Smooth muscle cell (in vitro differentiated cells): ENCODE results near the gene PRKG1. TPM values are rescaled to one million over a fixed set of nuclear protein-coding genes. Genes with fewer than 3 reads are reported as not detected.

ENCODE experiments used
- DNase-seq: peaks from one replicate; lab custom pipeline; 2025; ENCODE audit not compliant: unreplicated experiment; lab: John Stamatoyannopoulos, UW
- H2AFZ ChIP-seq: fragments of 200-600 bp; sonication (generic); 2 replicates; pipeline ENCODE4 v1.6.0; 2016; ENCODE audit warnings: antibody characterized with exemption, low read depth, mild to moderate bottlenecking
- H3F3A ChIP-seq: fragments of 200-600 bp; sonication (generic); 2 replicates; pipeline ENCODE4 v1.6.0; 2017; ENCODE audit warnings: antibody characterized with exemption, low read depth
- H3K27ac ChIP-seq: fragments of 200-600 bp; sonication (generic); 2 replicates; pipeline ENCODE4 v1.5.1; 2016; ENCODE audit warnings: low read depth, mild to moderate bottlenecking
- H3K27me3 ChIP-seq: fragments of 200-600 bp; sonication (generic); 2 replicates; pipeline ENCODE4 v1.6.1; 2016; ENCODE audit warnings: low read depth, mild to moderate bottlenecking
- H3K36me3 ChIP-seq: fragments of 200-600 bp; sonication (generic); 2 replicates; pipeline ENCODE4 v1.5.1; 2016; ENCODE audit warnings: low read depth
- H3K4me1 ChIP-seq: fragments of 200-600 bp; sonication (generic); 2 replicates; pipeline ENCODE4 v1.5.1; 2016; ENCODE audit warnings: low read depth
- H3K4me2 ChIP-seq: fragments of 200-600 bp; sonication (generic); 2 replicates; pipeline ENCODE4 v1.6.0; 2016; ENCODE audit warnings: mild to moderate bottlenecking
- H3K4me3 ChIP-seq: fragments of 200-600 bp; sonication (generic); 2 replicates; pipeline ENCODE4 v1.5.1; 2016; ENCODE audit warnings: mild to moderate bottlenecking
- H3K79me2 ChIP-seq: fragments of 200-600 bp; sonication (generic); 2 replicates; pipeline ENCODE4 v1.6.0; 2016; ENCODE audit warnings: low read depth, mild to moderate bottlenecking
- H3K9ac ChIP-seq: fragments of 200-600 bp; sonication (generic); 2 replicates; pipeline ENCODE4 v1.6.0; 2016; ENCODE audit warnings: low read depth
- H3K9me3 ChIP-seq: fragments of 200-600 bp; sonication (generic); replicated peaks from 2 replicates; pipeline ENCODE4 v1.5.1; 2016; ENCODE audit warnings: low read depth
- H4K20me1 ChIP-seq: fragments of 200-600 bp; sonication (generic); 2 replicates; pipeline ENCODE4 v1.6.0; 2016; ENCODE audit warnings: low read depth
- CTCF ChIP-seq: fragments of 200-600 bp; sonication (generic); IDR thresholded peaks from 2 replicates; pipeline ENCODE4 v1.5.1; 2017; ENCODE audit warnings: borderline replicate concordance, mild to moderate bottlenecking, antibody characterized with exemption; ENCODE audit not compliant: insufficient read depth, poor library complexity, severe bottlenecking
- WGBS: methylation state at CpG from one replicate; pipeline ENCODE4 v1.1.7; 2016; ENCODE audit warnings: low lambda C conversion rate; 5-methylcytosine and 5-hydroxymethylcytosine counted together
- polyA plus RNA-seq: library from polyadenylated mRNA; unstranded; fragments of >200 nt; fragmentation: Nextera tagmentation; extraction: Ambion mirVana; gene quantifications from 2 replicates; pipeline ENCODE4 v1.2.1, GENCODE V29; 2016
- total RNA-seq: library from RNA; depleted of rRNA; stranded (reverse); fragments of >200 nt; gene quantifications from 2 replicates; pipeline ENCODE4 v1.2.3, GENCODE V29; 2014

PRKG1 gene
- total and polyA plus RNA-seq, 2 experiments from 2014 or later, result 7.2 to 13.4 TPM

GRCh38 chr10:51768886-51769465 is 694.7 kb downstream of the PRKG1 start:
- Histone ChIP-seq H3K27me3 (no peaks in the 10 kb centered on the region), H3K9ac (no peak overlapping the region), H4K20me1 (no peaks in the 10 kb centered on the region), H3K9me3 (no peaks in the 10 kb centered on the region), H3K4me1 (no peaks in the 10 kb centered on the region), H3K36me3 (no peaks in the 10 kb centered on the region), H3K4me2 (no peak overlapping the region), H3K4me3 (no peak overlapping the region), H3K79me2 (no peaks in the 10 kb centered on the region), H3K27ac (no peak overlapping the region), H2AFZ (no peak overlapping the region), H3F3A (no peaks in the 10 kb centered on the region)
- WGBS, result 95% methylated on average over 4 of the region's 4 CpGs
- no peak for TF ChIP-seq CTCF
- DNase-seq, result no peak

- Histone ChIP-seq H3K79me2 (no peaks in the 10 kb centered on the region), H3K4me3 (no peak overlapping the region), H3K27ac (no peak overlapping the region), H3F3A (no peaks in the 10 kb centered on the region), H3K9ac (no peak overlapping the region), H3K27me3 (no peaks in the 10 kb centered on the region), H3K4me1 (no peaks in the 10 kb centered on the region), H3K36me3 (no peaks in the 10 kb centered on the region), H4K20me1 (no peaks in the 10 kb centered on the region), H2AFZ (no peak overlapping the region), H3K4me2 (no peak overlapping the region), H3K9me3 (no peaks in the 10 kb centered on the region)
- TF ChIP-seq CTCF, result no peak
- no peak for DNase-seq
- 92% methylated on average over 2 of the region's 2 CpGs for WGBS
Measured at GRCh38 chr10:51770709-51771108, 696.4 kb downstream of the PRKG1 start.

GRCh38 chr10:51772387-51772786 is 698.1 kb downstream of the PRKG1 start:
- no peaks in the 10 kb centered on the region for H3F3A ChIP-seq
- no peak overlapping the region for H3K9ac ChIP-seq
- H3K79me2 ChIP-seq, result no peaks in the 10 kb centered on the region
- H2AFZ ChIP-seq, result no peak overlapping the region
- H3K9me3 ChIP-seq, result no peaks in the 10 kb centered on the region
- WGBS, result 88% methylated on average over 2 of the region's 2 CpGs
- H3K4me1 ChIP-seq, result no peaks in the 10 kb centered on the region
- H3K4me2 ChIP-seq, result no peak overlapping the region
- H4K20me1 ChIP-seq, result no peaks in the 10 kb centered on the region
- no peaks in the 10 kb centered on the region for H3K27me3 ChIP-seq
- TF ChIP-seq CTCF, result no peak
- no peak overlapping the region for H3K27ac ChIP-seq
- H3K36me3 ChIP-seq, result no peaks in the 10 kb centered on the region
- H3K4me3 ChIP-seq, result no peak overlapping the region
- DNase-seq, result no peak

- Histone ChIP-seq H3K27me3 (no peaks in the 10 kb centered on the region), H3K4me2 (no peak overlapping the region), H3K4me3 (no peak overlapping the region), H4K20me1 (no peaks in the 10 kb centered on the region), H3K4me1 (no peaks in the 10 kb centered on the region), H3K9ac (no peak overlapping the region), H3K79me2 (no peaks in the 10 kb centered on the region), H3K36me3 (no peaks in the 10 kb centered on the region), H3K9me3 (no peaks in the 10 kb centered on the region), H3K27ac (no peak overlapping the region), H3F3A (no peaks in the 10 kb centered on the region), H2AFZ (no peak overlapping the region)
- no peak for DNase-seq
- TF ChIP-seq CTCF, result no peak
Measured at GRCh38 chr10:51773681-51774080, 699.4 kb downstream of the PRKG1 start.
